Peyer's patch (tissue), 4 donors: Measurements from ENCODE around the gene PLEKHS1. TPM values are rescaled to one million over a fixed set of nuclear protein-coding genes. Genes with fewer than 3 reads are reported as not detected.
"Not testable (repeated sequence)": the region's sequence is repeated elsewhere in the genome, so short reads cannot be mapped to it uniquely, and the experiment has no call there.

Experiments used
- DNase-seq, 3 donors: peaks; one replicate each; pipeline ENCODE4 v3.0.0-alpha.2; 2017 to 2019
- H3K27ac ChIP-seq, 4 donors: fragments of 200-600 bp; sonication (generic); one replicate each; pipeline ENCODE4 v1.5.1; 2016 to 2019
- H3K27me3 ChIP-seq, 2 donors: fragments of 200-600 bp; sonication (generic); one replicate each; pipeline ENCODE4 v1.5.1; 2019
- H3K36me3 ChIP-seq, 3 donors: fragments of 200-600 bp; sonication (generic); one replicate each; pipeline ENCODE4 v1.5.1; 2016 to 2019
- H3K4me1 ChIP-seq, 4 donors: fragments of 200-600 bp; sonication (generic); one replicate each; pipeline ENCODE4 v1.5.1; 2016 to 2019
- H3K4me3 ChIP-seq, 4 donors: fragments of 200-600 bp; sonication (generic); 1 replicate in 3 of 4; 2 replicates in 1 of 4; pipeline ENCODE4 v1.5.1; 2016 to 2019; ENCODE audit warnings: mild to moderate bottlenecking in 1 of 4
- H3K9me3 ChIP-seq, 4 donors: fragments of 200-600 bp; sonication (generic); one replicate each; pipeline ENCODE4 v1.5.1; 2016 to 2019; ENCODE audit warnings: mild to moderate bottlenecking in 1 of 4
- CTCF ChIP-seq, 6 experiments: fragments of 450-650 bp in 4 of 6; fragments of 200-600 bp in 2 of 6; sonication (generic) in 1 of 6; IDR thresholded peaks; one replicate each; pipeline ENCODE4 v1.5.1; 2017 to 2019; ENCODE audit warnings: antibody characterized with exemption in 6 of 6, mild to moderate bottlenecking in 3 of 6, moderate library complexity in 1 of 6
- POLR2A ChIP-seq, 2 donors: fragments of 450-650 bp; IDR thresholded peaks; one replicate each; pipeline ENCODE4 v1.5.1; 2017; ENCODE audit warnings: antibody characterized with exemption in 2 of 2, mild to moderate bottlenecking in 2 of 2, moderate library complexity in 2 of 2
- total RNA-seq, 4 donors: library from RNA; depleted of rRNA; stranded (reverse); fragments of >200 nt; gene quantifications; one replicate each; pipeline ENCODE4 v1.1.0, GENCODE V29; 2016

PLEKHS1 gene
- total RNA-seq, 4 donors from 2014 or later = 20.6 to 129 (median 50.4) TPM

- Histone ChIP-seq H3K4me3 (no peak overlapping the region), H3K9me3 (no peaks in the 10 kb centered on the region), H3K36me3 (peaks cover 0 to 8% (median 0%) of the 10 kb centered on the region in 3 donors), H3K4me1 (no peaks in the 10 kb centered on the region), H3K27me3 (no peaks in the 10 kb centered on the region), H3K27ac (peak overlapping the region in 1 of 4 donors; percentile 23)
- no peak for TF ChIP-seq POLR2A (IDR thresholded peaks at IDR 0.05)
- no peak for TF ChIP-seq CTCF (IDR thresholded peaks at IDR 0.05)
- no peak for DNase-seq
These were observed 13.1 kb downstream of the PLEKHS1 start for GRCh38 chr10:113764582-113764981.

- Histone ChIP-seq H3K36me3 (peaks cover 0 to 16% (median 0%) of the 10 kb centered on the region in 3 donors), H3K27me3 (no peaks in the 10 kb centered on the region), H3K9me3 (no peaks in the 10 kb centered on the region), H3K4me3 (no peak overlapping the region), H3K27ac (peak overlapping the region in 1 of 4 donors; percentile 30), H3K4me1 (no peaks in the 10 kb centered on the region)
- TF ChIP-seq POLR2A (IDR thresholded peaks at IDR 0.05) (no peak), CTCF (IDR thresholded peaks at IDR 0.05) (no peak)
- no peak for DNase-seq
These were observed 14.4 kb downstream of the PLEKHS1 start for GRCh38 chr10:113765910-113766309.

- no peak overlapping the region for H3K27ac ChIP-seq
- H3K36me3 ChIP-seq = peaks cover 0 to 22% (median 0%) of the 10 kb centered on the region in 3 donors
- no peak overlapping the region for H3K4me3 ChIP-seq
- TF ChIP-seq POLR2A (IDR thresholded peaks at IDR 0.05) = no peak
- no peak for TF ChIP-seq CTCF (IDR thresholded peaks at IDR 0.05)
- no peaks in the 10 kb centered on the region for H3K9me3 ChIP-seq
- H3K4me1 ChIP-seq = no peaks in the 10 kb centered on the region
- DNase-seq = no peak
- H3K27me3 ChIP-seq = no peaks in the 10 kb centered on the region
These were observed 15.7 kb downstream of the PLEKHS1 start for GRCh38 chr10:113767222-113767621.

GRCh38 chr10:113770346-113770745, 18.9 kb downstream of the PLEKHS1 start:
- no peak for DNase-seq
- Histone ChIP-seq H3K9me3 (no peaks in the 10 kb centered on the region), H3K36me3 (peaks cover 0 to 52% (median 0%) of the 10 kb centered on the region in 3 donors), H3K4me3 (no peak overlapping the region), H3K4me1 (no peaks in the 10 kb centered on the region), H3K27ac (no peak overlapping the region), H3K27me3 (no peaks in the 10 kb centered on the region)
- no peak for TF ChIP-seq POLR2A (IDR thresholded peaks at IDR 0.05)
- TF ChIP-seq CTCF (IDR thresholded peaks at IDR 0.05) = no peak

GRCh38 chr10:113771131-113771530, 19.6 kb downstream of the PLEKHS1 start:
- not testable (repeated sequence) for DNase-seq, H3K9me3 ChIP-seq, H3K4me3 ChIP-seq, H3K27me3 ChIP-seq, H3K27ac ChIP-seq, H3K4me1 ChIP-seq
- peaks cover 0 to 58% (median 0%) of the 10 kb centered on the region in 3 donors for H3K36me3 ChIP-seq

- H3K27me3 ChIP-seq = no peaks in the 10 kb centered on the region
- H3K4me1 ChIP-seq = no peaks in the 10 kb centered on the region
- no peak overlapping the region for H3K27ac ChIP-seq
- peaks cover 0 to 59% (median 0%) of the 10 kb centered on the region in 3 donors for H3K36me3 ChIP-seq
- H3K4me3 ChIP-seq = no peak overlapping the region
- no peak for DNase-seq
- TF ChIP-seq CTCF (IDR thresholded peaks at IDR 0.05) = no peak
- no peak for TF ChIP-seq POLR2A (IDR thresholded peaks at IDR 0.05)
- no peaks in the 10 kb centered on the region for H3K9me3 ChIP-seq
These were observed 24.3 kb downstream of the PLEKHS1 start for GRCh38 chr10:113775686-113776294.
